Glutamatergic neuron (in vitro differentiated cells): Measurements from ENCODE around the gene WWP2. TPM values are rescaled to one million over a fixed set of nuclear protein-coding genes. Genes with fewer than 3 reads are reported as not detected.
A peak's percentile ranks its signal among the peaks of the same experiment; 100 is the strongest.

Experiments
- DNase-seq: peaks from one replicate; pipeline ENCODE4 v3.0.0; 2022
- H3K27ac Mint-ChIP-seq: one replicate; pipeline ENCODE4 v1.8.0; 2020; ENCODE audit warnings: mild to moderate bottlenecking, mixed read lengths, inconsistent platforms; ENCODE audit not compliant: unreplicated experiment
- H3K27me3 Mint-ChIP-seq: one replicate; pipeline ENCODE4 v1.8.0; 2020; ENCODE audit warnings: mild to moderate bottlenecking, moderate library complexity, mixed read lengths, inconsistent platforms; ENCODE audit not compliant: unreplicated experiment
- H3K36me3 Mint-ChIP-seq: one replicate; pipeline ENCODE4 v1.8.0; 2020; ENCODE audit warnings: mild to moderate bottlenecking, mixed read lengths, inconsistent platforms; ENCODE audit not compliant: unreplicated experiment
- H3K4me1 Mint-ChIP-seq: one replicate; pipeline ENCODE4 v1.8.0; 2020; ENCODE audit warnings: mild to moderate bottlenecking, low read depth, mixed read lengths, inconsistent platforms; ENCODE audit not compliant: unreplicated experiment
- H3K4me3 Mint-ChIP-seq: one replicate; pipeline ENCODE4 v1.8.0; 2020; ENCODE audit warnings: mild to moderate bottlenecking, mixed read lengths, inconsistent platforms; ENCODE audit not compliant: unreplicated experiment
- H3K9me3 Mint-ChIP-seq: one replicate; pipeline ENCODE4 v1.8.0; 2020; ENCODE audit warnings: mild to moderate bottlenecking, moderate library complexity, mixed read lengths, inconsistent platforms; ENCODE audit not compliant: unreplicated experiment
- CTCF ChIP-seq: fragments of 200-600 bp; sonication (generic); IDR thresholded peaks from one replicate; pipeline ENCODE4 v1.5.0; 2021; ENCODE audit not compliant: partially characterized antibody, unreplicated experiment
- total RNA-seq: library from RNA; stranded (reverse); fragmentation: NEBNext Ultra II Directional; extraction: Animal tissue kit (Norgen Biotek cat#: 25700); gene quantifications from one replicate; pipeline ENCODE4 v1.2.1, GENCODE V29; 2021; ENCODE audit not compliant: unreplicated experiment

Gene WWP2
- total RNA-seq, 1 donor from 2014 or later: 46.8 TPM

- Mint-ChIP-seq H3K9me3 (peaks cover 6% of the 10 kb centered on the region), H3K27me3 (peaks cover 2% of the 10 kb centered on the region), H3K36me3 (no peaks in the 10 kb centered on the region), H3K27ac (no peak overlapping the region), H3K4me1 (peaks cover 8% of the 10 kb centered on the region), H3K4me3 (no peak overlapping the region)
- no peak for DNase-seq
- TF ChIP-seq CTCF: no peak
Measured at GRCh38 chr16:69918241-69918640, 156.1 kb downstream of the WWP2 start.

DNA sequence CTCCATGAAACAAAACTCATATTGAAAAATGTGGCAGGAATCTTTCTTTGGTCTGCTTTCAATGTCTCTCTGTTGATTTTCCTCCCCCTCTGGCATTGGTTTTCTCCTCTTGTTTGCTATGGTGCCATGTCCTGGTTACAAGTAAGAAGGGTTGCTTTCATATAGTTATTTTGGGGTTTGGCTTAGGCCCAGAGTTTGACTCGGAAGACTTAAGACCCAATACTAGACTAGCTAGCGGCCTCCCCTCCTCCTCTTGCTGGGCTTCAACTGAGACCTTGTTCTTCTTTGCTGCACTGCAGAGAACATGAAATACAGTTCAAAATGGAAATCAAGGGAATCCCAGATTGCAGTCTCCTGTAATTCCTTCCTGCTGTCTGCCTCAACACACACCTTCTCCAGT, 159.0 kb downstream of the WWP2 start:
- H3K4me3 Mint-ChIP-seq: no peak overlapping the region

GRCh38 chr16:69922200-69922599, 160.1 kb downstream of the WWP2 start:
- Mint-ChIP-seq H3K27me3 (peaks cover 2% of the 10 kb centered on the region), H3K4me1 (peaks cover 38% of the 10 kb centered on the region), H3K9me3 (peaks cover 4% of the 10 kb centered on the region), H3K4me3 (no peak overlapping the region), H3K36me3 (no peaks in the 10 kb centered on the region), H3K27ac (no peak overlapping the region)
- TF ChIP-seq CTCF: no peak
- DNase-seq: no peak

More for the DNA sequence above, 159.0 kb downstream of the WWP2 start:
- Mint-ChIP-seq H3K36me3 (no peaks in the 10 kb centered on the region), H3K4me1 (peaks cover 27% of the 10 kb centered on the region), H3K27ac (no peak overlapping the region), H3K27me3 (peaks cover 2% of the 10 kb centered on the region), H3K9me3 (peaks cover 5% of the 10 kb centered on the region)
- TF ChIP-seq CTCF: no peak
- no peak for DNase-seq

GRCh38 chr16:69924041-69924775, 162.1 kb downstream of the WWP2 start:
- Mint-ChIP-seq H3K36me3 (no peaks in the 10 kb centered on the region), H3K27me3 (peaks cover 2% of the 10 kb centered on the region), H3K9me3 (peaks cover 1% of the 10 kb centered on the region), H3K4me1 (peaks cover 38% of the 10 kb centered on the region), H3K4me3 (peak overlapping the region; percentile 14), H3K27ac (peak overlapping the region; percentile 52)
- no peak for DNase-seq
- no peak for TF ChIP-seq CTCF

- Mint-ChIP-seq H3K27me3 (peaks cover 2% of the 10 kb centered on the region), H3K4me3 (no peak overlapping the region), H3K36me3 (no peaks in the 10 kb centered on the region), H3K4me1 (peaks cover 41% of the 10 kb centered on the region), H3K27ac (no peak overlapping the region), H3K9me3 (peaks cover 1% of the 10 kb centered on the region)
- TF ChIP-seq CTCF: no peak
- DNase-seq: no peak
Measured at GRCh38 chr16:69924777-69925191, 162.7 kb downstream of the WWP2 start.
